Muscle layer of duodenum (tissue), 2 donors: ENCODE data around the gene PRRC1.
"Not testable (repeated sequence)": the region's sequence is repeated elsewhere in the genome, so short reads cannot be mapped to it uniquely, and the experiment has no call there.

Experiments used
- H3K27ac ChIP-seq: one replicate; pipeline ENCODE4 v1.7.0; 2013; ENCODE audit warnings: mild to moderate bottlenecking, low read length
- H3K27me3 ChIP-seq: one replicate; pipeline ENCODE4 v1.7.0; 2013; ENCODE audit warnings: low read depth, mild to moderate bottlenecking, control low read depth, low read length
- H3K36me3 ChIP-seq, 2 donors: one replicate each; pipeline ENCODE4 v1.7.0; 2013; ENCODE audit warnings: low read length in 2 of 2, control low read depth in 1 of 2, mild to moderate bottlenecking in 1 of 2; ENCODE audit not compliant: insufficient read depth in 2 of 2, control insufficient read depth in 1 of 2
- H3K4me1 ChIP-seq, 2 donors: one replicate each; pipeline ENCODE4 v1.7.0; 2013; ENCODE audit warnings: low read length in 2 of 2, mild to moderate bottlenecking in 2 of 2, control low read depth in 1 of 2, moderate library complexity in 1 of 2; ENCODE audit not compliant: insufficient read depth in 2 of 2, control insufficient read depth in 1 of 2
- H3K4me3 ChIP-seq, 2 donors: one replicate each; pipeline ENCODE4 v1.7.0; 2013; ENCODE audit warnings: low read length in 2 of 2, low read depth in 1 of 2, mild to moderate bottlenecking in 1 of 2
- H3K9me3 ChIP-seq, 2 donors: one replicate each; pipeline ENCODE4 v1.7.0; 2013; ENCODE audit warnings: low read length in 2 of 2, control low read depth in 1 of 2, mild to moderate bottlenecking in 1 of 2; ENCODE audit not compliant: control insufficient read depth in 1 of 2
- donor health status: healthy.

PRRC1 gene

DNA sequence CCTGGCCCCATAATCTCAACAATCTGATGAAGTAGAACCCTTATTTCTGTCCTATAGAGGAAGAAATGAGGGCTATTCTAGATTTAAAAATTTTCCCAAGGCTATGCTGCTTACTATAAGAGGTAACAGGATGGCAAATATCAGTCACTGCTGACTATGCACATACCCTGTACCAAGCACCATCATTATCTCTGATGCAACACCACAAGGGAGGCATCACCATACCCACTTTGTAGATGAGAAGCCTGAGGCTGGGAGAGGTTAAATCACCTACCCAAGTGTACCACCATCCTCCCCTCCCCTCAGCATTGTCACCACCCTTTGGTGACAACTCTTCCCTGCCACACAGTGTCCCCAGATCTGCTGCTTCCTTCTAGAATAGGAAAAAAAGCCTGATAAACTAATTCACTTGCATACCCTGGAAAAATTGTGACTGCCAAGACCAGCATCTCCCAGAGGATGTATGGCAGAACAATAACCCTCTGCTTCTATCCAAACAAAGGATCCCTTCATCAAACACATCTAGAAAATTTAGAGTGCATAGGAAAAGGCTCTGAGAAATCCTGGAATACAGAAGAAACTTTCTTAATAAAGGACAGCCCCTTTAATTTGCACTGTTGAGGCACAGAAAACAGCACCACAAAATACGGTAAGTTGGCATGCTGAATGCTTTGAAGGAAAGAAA, 48.3 kb downstream of the PRRC1 start:
- no peaks in the 10 kb centered on the region for H3K36me3 ChIP-seq
- no peak overlapping the region for H3K27ac ChIP-seq
- no peaks in the 10 kb centered on the region for H3K9me3 ChIP-seq
- no peak overlapping the region for H3K4me3 ChIP-seq
- H3K27me3 ChIP-seq = no peaks in the 10 kb centered on the region
- H3K4me1 ChIP-seq = peaks cover 0 to 20% of the 10 kb centered on the region in 2 donors

DNA sequence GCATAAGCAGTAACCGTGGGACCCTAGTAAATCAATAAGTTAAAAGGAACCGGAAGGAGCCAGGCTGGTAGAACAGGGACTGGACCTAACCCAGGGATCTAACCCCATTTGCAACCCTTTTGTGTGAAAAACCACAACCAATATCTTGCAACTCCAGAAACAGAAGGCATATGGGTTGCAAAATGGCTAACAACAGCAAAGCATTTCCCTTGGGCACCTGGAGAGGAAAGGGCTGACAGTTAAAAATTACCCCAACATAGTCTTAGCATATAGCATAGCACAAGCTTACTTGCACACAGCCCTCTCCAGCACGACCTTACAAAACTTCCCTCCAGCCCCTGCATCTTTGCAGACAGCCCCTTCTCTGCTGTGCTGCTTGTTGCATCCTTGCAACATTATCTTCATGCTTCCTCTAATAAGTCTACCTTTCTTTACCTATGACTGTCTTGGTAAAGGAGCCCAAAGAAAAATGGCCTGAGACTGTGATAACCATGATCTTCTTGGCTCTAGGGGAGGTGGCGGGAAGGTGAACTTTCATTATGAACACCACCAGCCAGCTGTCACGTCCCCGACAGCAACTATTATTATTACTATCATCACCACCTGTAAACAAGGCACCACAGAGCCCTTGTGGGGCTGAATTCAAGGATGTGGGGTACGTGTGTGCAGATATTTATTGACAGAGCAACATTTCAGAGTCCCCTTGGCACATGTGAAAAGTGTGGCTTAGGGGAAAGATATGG, 49.8 kb downstream of the PRRC1 start:
- Histone ChIP-seq H3K4me1 (peaks cover 0 to 15% of the 10 kb centered on the region in 2 donors), H3K27ac (no peak overlapping the region), H3K27me3 (no peaks in the 10 kb centered on the region), H3K36me3 (no peaks in the 10 kb centered on the region), H3K4me3 (no peak overlapping the region), H3K9me3 (no peaks in the 10 kb centered on the region)

DNA sequence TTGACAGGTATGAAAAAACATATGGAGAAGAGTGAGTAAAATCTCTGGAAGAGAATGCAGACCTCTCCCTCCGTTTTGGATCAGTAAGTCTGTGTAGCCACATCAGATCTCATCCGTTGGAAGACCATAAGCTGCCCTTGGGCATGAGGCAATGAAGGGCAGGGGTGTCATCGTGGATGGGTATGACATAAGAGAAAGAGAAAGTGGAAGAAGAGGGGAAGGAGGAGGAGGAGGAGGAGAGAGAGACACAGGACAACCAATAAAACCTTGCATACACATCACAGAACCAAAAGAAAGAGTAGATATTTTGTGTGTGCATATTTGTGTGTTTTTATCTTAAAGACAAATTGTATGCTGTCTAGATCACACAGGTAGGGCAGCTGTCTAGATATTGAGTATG, 50.7 kb downstream of the PRRC1 start:
- Histone ChIP-seq H3K4me1 (peaks cover 0 to 10% of the 10 kb centered on the region in 2 donors), H3K27ac (no peak overlapping the region), H3K27me3 (no peaks in the 10 kb centered on the region), H3K4me3 (no peak overlapping the region), H3K9me3 (no peaks in the 10 kb centered on the region), H3K36me3 (no peaks in the 10 kb centered on the region)

DNA sequence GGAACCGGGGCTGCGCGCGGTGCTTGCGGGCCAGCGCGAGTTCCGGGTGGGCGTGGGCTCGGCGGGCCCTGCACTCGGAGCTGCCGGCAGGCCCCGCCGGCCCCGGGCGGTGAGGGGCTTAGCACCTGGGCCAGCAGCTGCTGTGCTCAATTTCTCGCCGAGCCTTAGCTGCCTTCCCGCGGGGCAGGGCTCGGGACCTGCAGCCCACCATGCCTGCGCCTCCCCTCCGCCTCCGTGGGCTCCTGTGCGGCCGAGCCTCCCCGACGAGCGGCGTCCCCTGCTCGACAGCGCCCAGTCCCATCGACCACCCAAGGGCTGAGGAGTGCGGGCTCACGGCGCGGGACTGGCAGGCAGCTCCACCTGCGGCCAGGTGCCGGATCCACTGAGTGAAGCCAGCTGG, 52.0 kb downstream of the PRRC1 start:
- H3K4me3 ChIP-seq = peak overlapping the region in 1 of 2 donors; percentile 5
- not testable (repeated sequence) for H3K9me3 ChIP-seq, H3K27me3 ChIP-seq, H3K27ac ChIP-seq, H3K36me3 ChIP-seq, H3K4me1 ChIP-seq

DNA sequence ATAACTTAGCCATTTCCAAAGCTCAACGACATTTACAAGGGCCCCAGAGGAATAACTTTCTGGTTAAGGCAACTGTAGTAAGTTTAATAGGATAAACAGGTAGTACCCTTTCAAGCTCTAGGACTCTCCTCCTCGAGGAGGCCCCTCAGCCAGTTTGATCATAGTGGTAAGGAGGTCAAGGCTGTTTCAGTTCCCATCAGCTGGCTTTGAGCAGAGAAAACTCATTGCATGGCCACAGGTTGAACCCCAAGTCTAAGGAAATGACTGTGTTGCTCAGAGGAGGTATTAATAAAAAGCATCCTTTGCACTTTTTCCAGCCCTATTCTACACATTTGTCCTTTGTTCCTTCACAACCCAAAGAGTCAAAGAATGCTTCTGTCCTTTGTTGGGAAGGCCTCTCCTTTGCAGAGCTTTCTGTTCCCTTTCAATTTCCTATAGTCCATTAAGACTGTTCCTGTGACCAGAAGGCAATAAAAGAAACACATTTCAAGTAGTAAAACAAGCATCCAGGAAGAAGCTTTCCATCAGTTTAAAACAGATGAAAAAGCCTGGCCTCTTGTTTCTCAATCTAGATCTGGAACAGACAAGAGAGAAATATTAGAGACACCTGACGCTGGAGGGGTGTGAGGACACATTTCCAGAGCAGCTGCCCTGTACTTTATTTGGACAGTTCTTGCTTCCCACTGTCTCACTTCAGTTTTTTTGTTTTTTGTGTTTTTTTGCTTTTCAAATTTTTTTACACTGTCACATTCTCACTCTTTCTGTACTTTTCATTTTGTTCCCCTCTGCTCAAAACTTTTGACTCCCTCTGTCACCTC, 54.1 kb downstream of the PRRC1 start:
- Histone ChIP-seq H3K27me3 (no peaks in the 10 kb centered on the region), H3K9me3 (peaks cover 2 to 5% of the 10 kb centered on the region in 2 donors), H3K27ac (no peak overlapping the region), H3K36me3 (no peaks in the 10 kb centered on the region), H3K4me3 (no peak overlapping the region), H3K4me1 (no peaks in the 10 kb centered on the region)

DNA sequence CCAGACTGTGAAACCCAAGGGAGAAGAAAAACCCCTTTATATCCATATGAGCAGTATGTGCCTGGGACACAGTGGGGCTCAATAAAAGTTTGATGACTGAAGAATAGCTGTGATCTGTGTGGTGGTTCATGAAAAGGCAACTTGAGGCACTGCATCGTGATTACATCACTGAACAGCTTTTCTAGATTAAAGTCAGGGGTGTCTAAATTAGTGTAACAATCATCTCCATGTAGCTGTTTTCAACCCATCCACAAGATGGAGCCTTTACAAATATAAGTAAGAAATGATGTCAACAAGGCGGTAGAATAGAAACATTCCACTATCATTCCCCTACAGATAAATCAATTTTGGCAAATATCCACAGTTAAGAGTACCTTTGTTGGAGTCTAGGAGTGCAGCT, 55.5 kb downstream of the PRRC1 start:
- Histone ChIP-seq H3K27ac (no peak overlapping the region), H3K36me3 (no peaks in the 10 kb centered on the region), H3K4me1 (no peaks in the 10 kb centered on the region)

DNA sequence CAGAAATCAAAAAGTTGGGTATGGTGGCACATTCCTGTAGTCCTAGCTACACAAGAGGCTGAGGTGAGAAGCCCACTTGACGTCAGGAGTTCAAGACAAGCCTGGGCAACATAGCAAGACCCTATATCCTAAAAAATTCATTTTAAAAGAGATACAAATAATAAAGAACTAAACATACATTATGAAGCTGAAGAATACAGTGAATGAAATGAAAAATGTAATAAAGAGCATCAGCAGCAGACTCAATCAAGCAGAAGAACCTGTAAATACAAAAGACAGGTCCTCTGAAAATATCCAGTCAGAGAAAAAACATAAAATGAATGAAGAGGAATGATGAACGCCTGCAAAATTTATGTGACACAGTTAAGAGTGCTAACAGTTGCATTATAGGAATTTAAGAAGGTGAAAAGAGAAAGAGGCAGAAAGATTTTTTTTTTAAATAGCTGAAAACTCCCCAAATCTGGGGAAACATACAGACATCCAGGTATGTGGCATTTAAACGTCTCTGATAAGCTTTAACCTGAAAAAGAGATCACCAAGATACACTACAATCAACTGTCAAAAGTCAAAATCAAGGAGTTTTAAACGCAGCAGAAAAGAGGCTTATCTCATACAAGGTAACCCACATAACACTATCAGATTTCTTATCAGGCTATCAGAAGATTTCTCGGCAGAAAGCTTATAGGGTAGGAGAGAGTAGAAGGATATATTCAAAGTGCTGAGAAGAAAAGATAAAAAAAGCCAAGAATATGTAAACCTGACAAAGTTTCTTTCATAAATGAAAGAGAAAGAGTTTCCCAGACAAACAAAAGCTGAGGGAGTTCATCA, 57.6 kb downstream of the PRRC1 start:
- Histone ChIP-seq H3K9me3 (peaks cover 2 to 5% of the 10 kb centered on the region in 2 donors), H3K4me1 (no peaks in the 10 kb centered on the region), H3K27ac (no peak overlapping the region), H3K27me3 (no peaks in the 10 kb centered on the region), H3K36me3 (no peaks in the 10 kb centered on the region), H3K4me3 (no peak overlapping the region)

More for the DNA sequence above, 55.5 kb downstream of the PRRC1 start:
- H3K4me3 ChIP-seq = no peak overlapping the region
- peaks cover 2 to 5% of the 10 kb centered on the region in 2 donors for H3K9me3 ChIP-seq
- H3K27me3 ChIP-seq = no peaks in the 10 kb centered on the region

DNA sequence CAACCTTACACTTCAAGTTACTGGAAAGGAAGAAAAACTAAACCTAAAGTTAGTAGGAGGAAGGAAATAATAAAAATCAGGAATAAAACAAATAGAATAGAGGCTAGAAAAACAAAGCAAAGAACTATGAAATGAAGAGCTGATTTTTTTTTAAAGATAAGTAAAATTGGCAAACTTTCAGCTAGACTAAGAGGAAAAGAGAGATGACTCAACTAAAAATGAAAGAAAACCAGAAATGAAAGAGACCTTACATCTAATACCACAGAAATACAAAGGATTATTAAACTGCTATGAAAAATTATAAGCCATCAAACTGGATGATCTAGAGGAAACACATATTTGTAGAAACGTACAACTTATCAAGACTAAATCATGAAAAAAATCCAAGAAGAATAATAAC, 60.0 kb downstream of the PRRC1 start:
- H3K36me3 ChIP-seq = no peaks in the 10 kb centered on the region
- H3K9me3 ChIP-seq = peaks cover 2 to 5% of the 10 kb centered on the region in 2 donors
- H3K4me1 ChIP-seq = no peaks in the 10 kb centered on the region
- no peak overlapping the region for H3K27ac ChIP-seq
- H3K27me3 ChIP-seq = no peaks in the 10 kb centered on the region
- no peak overlapping the region for H3K4me3 ChIP-seq

DNA sequence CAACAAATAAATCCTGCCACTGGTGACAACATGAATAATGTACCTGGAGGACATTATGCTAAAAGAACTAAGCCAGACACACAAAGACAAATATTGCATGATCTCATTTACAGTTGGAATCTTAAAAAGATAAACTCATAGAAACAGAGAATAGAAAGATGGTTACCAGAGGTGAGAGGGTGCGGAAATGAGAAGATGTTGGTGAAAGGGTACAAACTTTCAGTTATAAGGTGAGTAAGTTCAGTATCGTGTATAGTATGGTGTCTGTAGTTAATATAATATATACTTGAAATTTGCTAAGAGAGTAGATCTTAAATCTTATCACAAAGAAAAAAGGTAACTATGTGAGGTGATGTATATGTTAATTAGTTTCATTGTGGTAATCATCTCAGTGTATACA, 63.3 kb downstream of the PRRC1 start:
- H3K27ac ChIP-seq = no peak overlapping the region
- no peaks in the 10 kb centered on the region for H3K4me1 ChIP-seq
- H3K27me3 ChIP-seq = no peaks in the 10 kb centered on the region
- no peaks in the 10 kb centered on the region for H3K9me3 ChIP-seq
- no peaks in the 10 kb centered on the region for H3K36me3 ChIP-seq
- no peak overlapping the region for H3K4me3 ChIP-seq

DNA sequence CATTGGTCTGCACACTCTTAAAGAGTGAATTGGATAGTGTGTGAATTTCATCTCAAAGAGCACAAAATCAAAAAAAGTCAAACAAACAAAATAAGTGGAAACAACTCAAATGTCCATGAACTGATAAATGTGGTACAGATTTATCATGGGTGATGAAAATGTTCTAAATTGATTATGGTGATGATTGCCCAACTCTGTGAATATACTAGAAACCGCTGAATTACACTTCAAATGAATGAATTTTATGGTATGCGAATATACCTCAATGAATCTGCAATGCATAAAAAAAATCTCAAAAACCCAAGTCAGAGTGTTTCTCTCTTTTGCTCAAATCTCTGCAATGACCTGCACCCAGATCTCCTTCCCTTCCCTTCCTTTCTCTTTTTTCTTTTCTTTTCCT, 64.0 kb downstream of the PRRC1 start:
- Histone ChIP-seq H3K27me3 (no peaks in the 10 kb centered on the region), H3K9me3 (no peaks in the 10 kb centered on the region), H3K27ac (no peak overlapping the region), H3K36me3 (no peaks in the 10 kb centered on the region), H3K4me3 (no peak overlapping the region), H3K4me1 (no peaks in the 10 kb centered on the region)
